ENCODE results near the gene TMEM185B.

TMEM185B gene

GRCh38 chr2:120177001-120177621, 46.1 kb downstream of the TMEM185B start:
- DNase-seq (ENCODE audit: low read depth) = peak; percentile 91

GRCh38 chr2:120176526-120176925, 46.7 kb downstream of the TMEM185B start:
- TF ChIP-seq CTCF (IDR thresholded peaks at IDR 0.05; ENCODE audit: low read depth, low read length, missing control alignments) = no peak
- H3K4me3 ChIP-seq (ENCODE audit: low read depth, low read length) = no peak overlapping the region; the same call in 1 of the 2 replicates
- no peak for DNase-seq (ENCODE audit: low read depth)

More at GRCh38 chr2:120177001-120177621, 46.1 kb downstream of the TMEM185B start:
- peak; percentile 76 for TF ChIP-seq CTCF (IDR thresholded peaks at IDR 0.05; ENCODE audit: low read depth, low read length, missing control alignments)
- peak overlapping the region; percentile 58 for H3K4me3 ChIP-seq (ENCODE audit: low read depth, low read length)

GRCh38 chr2:120174963-120175581, 48.1 kb downstream of the TMEM185B start:
- no peak overlapping the region for H3K4me3 ChIP-seq (ENCODE audit: low read depth, low read length)
- TF ChIP-seq CTCF (IDR thresholded peaks at IDR 0.05; ENCODE audit: low read depth, low read length, missing control alignments) = peak; percentile 63
- peak; percentile 18 for DNase-seq (ENCODE audit: low read depth)
